ENCODE data around the gene SOX6.

- TF ChIP-seq, protein P1, sequence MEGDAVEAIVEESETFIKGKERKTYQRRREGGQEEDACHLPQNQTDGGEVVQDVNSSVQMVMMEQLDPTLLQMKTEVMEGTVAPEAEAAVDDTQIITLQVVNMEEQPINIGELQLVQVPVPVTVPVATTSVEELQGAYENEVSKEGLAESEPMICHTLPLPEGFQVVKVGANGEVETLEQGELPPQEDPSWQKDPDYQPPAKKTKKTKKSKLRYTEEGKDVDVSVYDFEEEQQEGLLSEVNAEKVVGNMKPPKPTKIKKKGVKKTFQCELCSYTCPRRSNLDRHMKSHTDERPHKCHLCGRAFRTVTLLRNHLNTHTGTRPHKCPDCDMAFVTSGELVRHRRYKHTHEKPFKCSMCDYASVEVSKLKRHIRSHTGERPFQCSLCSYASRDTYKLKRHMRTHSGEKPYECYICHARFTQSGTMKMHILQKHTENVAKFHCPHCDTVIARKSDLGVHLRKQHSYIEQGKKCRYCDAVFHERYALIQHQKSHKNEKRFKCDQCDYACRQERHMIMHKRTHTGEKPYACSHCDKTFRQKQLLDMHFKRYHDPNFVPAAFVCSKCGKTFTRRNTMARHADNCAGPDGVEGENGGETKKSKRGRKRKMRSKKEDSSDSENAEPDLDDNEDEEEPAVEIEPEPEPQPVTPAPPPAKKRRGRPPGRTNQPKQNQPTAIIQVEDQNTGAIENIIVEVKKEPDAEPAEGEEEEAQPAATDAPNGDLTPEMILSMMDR (IDR thresholded peaks at IDR 0.05; ENCODE audit: extremely low read depth in 1 of 2, insufficient read depth in 1 of 2, low read depth in 1 of 2, low read length in 2 of 2) = no peak
- TF ChIP-seq POLR2A (IDR thresholded peaks at IDR 0.05; ENCODE audit: low read depth, low read length) = no peak
Measured at GRCh38 chr11:15958910-15959309, 397.4 kb downstream of the SOX6 start.
